Measurements from ENCODE around the gene SNED1. TPM values are rescaled to one million over a fixed set of nuclear protein-coding genes. Genes with fewer than 3 reads are reported as not detected.

SNED1 gene
- total and polyA plus RNA-seq, 2 experiments from 2014 or later, result 6.1 to 29.4 TPM

DNA sequence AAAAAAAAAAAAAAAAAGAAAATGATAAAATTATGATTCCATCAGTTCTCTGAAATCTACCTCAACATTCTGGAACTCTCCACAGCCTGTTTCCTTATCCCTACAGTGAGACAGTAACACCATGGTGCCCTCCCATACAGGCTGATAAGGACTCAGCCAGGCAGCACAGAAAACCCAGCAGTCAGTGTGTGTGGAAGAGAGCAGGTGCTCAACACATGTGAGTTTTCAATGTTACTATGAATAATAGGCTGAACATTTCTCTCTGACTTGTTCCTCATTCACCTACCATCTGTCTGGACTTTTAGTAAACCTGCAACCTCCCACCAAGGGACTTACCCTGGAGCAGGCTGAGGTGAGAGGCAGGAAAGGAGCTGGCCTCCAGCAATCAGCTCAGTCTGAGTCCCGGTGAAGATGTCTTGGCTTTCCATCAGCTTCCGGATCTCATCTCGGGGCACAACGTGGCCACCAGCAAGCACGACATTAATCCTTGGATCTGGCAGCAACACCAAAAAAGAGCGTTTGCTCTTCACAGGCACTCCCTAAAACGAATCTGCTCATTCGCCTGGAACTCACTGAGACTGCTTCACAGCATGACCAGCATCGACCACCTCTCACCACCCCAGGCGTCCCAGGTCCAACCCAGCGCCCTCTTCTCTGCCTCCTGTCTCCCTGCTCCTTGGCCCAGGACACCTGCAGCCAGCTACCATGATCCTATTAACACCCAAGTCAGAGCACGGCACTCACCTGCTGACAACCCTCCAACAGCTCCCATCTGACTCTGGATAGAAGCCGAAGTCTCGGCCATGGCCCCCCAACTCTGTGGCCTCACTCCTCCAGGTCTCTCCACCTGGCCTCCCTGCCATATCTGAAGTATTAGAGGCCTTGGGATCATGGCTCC, 134.4 kb downstream of the SNED1 start:
- Histone ChIP-seq H3K9me3 (ENCODE audit: low read depth) (no peaks in the 10 kb centered on the region), H3K27ac (no peak overlapping the region), H3K4me3 (no peak overlapping the region), H3K4me1 (ENCODE audit: insufficient read depth) (no peaks in the 10 kb centered on the region), H3K79me2 (ENCODE audit: insufficient read depth) (no peaks in the 10 kb centered on the region), H3K9me2 (ENCODE audit: insufficient read depth) (no peaks in the 10 kb centered on the region), H3K36me3 (ENCODE audit: low read depth) (no peaks in the 10 kb centered on the region), H3K27me3 (replicated peaks; ENCODE audit: insufficient read depth) (no peaks in the 10 kb centered on the region), H3F3A (ENCODE audit: insufficient read depth) (no peaks in the 10 kb centered on the region), H3K9ac (no peak overlapping the region), H3K4me2 (ENCODE audit: unreplicated experiment) (no peak overlapping the region), H2AFZ (no peak overlapping the region), H4K20me1 (ENCODE audit: insufficient read depth) (no peaks in the 10 kb centered on the region)
- in situ Hi-C loops (cut with MboI), result no loop called here
- no peak for TF ChIP-seq EZH2 (IDR thresholded peaks at IDR 0.05; ENCODE audit: insufficient read depth, poor library complexity, severe bottlenecking)
- no peak for TF ChIP-seq EZH2phosphoT487 (IDR thresholded peaks at IDR 0.05; ENCODE audit: insufficient read depth, low read depth)
- DNase-seq, result no peak
- WGBS, 2 experiments (ENCODE audit: low coverage in 1 of 2, low lambda C conversion rate in 2 of 2, missing lambda C conversion rate in 2 of 2), result 59 to 63% methylated on average over 13 to 14 of the region's 14 CpGs

DNA sequence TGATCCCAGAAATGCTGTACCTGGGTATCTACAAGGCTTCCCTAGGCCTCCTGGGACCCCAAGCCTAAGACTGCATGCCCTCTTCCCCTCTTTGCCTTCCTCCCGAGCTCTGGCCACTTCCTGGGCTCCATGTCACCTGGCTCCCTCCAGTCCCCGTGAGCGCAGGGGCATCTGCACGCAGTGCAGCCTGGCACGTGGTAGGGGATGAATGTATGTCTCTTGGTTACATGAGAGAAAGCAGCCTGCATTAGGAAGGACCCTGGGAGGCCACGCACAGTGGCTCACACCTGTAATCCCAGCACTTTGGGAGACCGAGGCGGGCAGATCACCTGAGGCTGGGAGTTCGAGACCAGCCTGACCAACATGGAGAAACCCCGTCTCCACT, 135.0 kb downstream of the SNED1 start:
- no peak overlapping the region for H3K9ac ChIP-seq
- in situ Hi-C loops (cut with MboI), result no loop called here
- no peaks in the 10 kb centered on the region for H3K4me1 ChIP-seq (ENCODE audit: insufficient read depth)
- no peak for DNase-seq
- H3K9me3 ChIP-seq (ENCODE audit: low read depth), result no peaks in the 10 kb centered on the region
- H4K20me1 ChIP-seq (ENCODE audit: insufficient read depth), result no peaks in the 10 kb centered on the region
- no peak overlapping the region for H3K4me3 ChIP-seq
- no peaks in the 10 kb centered on the region for H3K79me2 ChIP-seq (ENCODE audit: insufficient read depth)
- H3K27me3 ChIP-seq (replicated peaks; ENCODE audit: insufficient read depth), result no peaks in the 10 kb centered on the region
- no peak overlapping the region for H3K27ac ChIP-seq
- TF ChIP-seq EZH2phosphoT487 (IDR thresholded peaks at IDR 0.05; ENCODE audit: insufficient read depth, low read depth) (no peak), EZH2 (IDR thresholded peaks at IDR 0.05; ENCODE audit: insufficient read depth, poor library complexity, severe bottlenecking) (no peak)
- WGBS, 2 experiments (ENCODE audit: low coverage in 1 of 2, low lambda C conversion rate in 2 of 2, missing lambda C conversion rate in 2 of 2), result 93 to 94% methylated on average over 9 to 10 of the region's 10 CpGs
- H3F3A ChIP-seq (ENCODE audit: insufficient read depth), result no peaks in the 10 kb centered on the region
- H2AFZ ChIP-seq, result no peak overlapping the region
- H3K36me3 ChIP-seq (ENCODE audit: low read depth), result no peaks in the 10 kb centered on the region
- no peak overlapping the region for H3K4me2 ChIP-seq (ENCODE audit: unreplicated experiment)
- H3K9me2 ChIP-seq (ENCODE audit: insufficient read depth), result no peaks in the 10 kb centered on the region

DNA sequence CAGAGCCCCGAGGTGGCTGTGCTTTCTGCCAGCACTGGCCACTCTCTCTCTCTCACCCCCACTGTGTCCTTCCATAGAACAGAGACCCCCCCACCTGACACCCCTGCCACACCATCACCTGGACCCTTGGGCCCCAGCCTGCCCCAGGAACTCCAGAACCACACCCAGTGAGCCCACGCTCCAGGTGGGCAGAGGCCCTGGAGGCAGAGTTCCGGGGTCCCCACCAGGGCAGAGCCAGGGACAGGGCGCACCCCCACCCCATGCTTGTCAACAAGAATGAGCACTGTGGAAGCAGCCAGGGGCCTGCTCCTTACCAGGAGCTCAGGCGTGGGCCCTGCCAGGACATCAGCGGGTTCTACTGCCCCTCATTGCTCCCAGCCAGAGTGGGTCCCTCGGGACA, 136.3 kb downstream of the SNED1 start:
- Histone ChIP-seq H3K9ac (no peak overlapping the region), H3K9me3 (ENCODE audit: low read depth) (no peaks in the 10 kb centered on the region), H2AFZ (no peak overlapping the region), H3K36me3 (ENCODE audit: low read depth) (no peaks in the 10 kb centered on the region), H3K27me3 (replicated peaks; ENCODE audit: insufficient read depth) (no peaks in the 10 kb centered on the region), H3K4me2 (ENCODE audit: unreplicated experiment) (no peak overlapping the region), H3K4me1 (ENCODE audit: insufficient read depth) (no peaks in the 10 kb centered on the region), H4K20me1 (ENCODE audit: insufficient read depth) (no peaks in the 10 kb centered on the region), H3F3A (ENCODE audit: insufficient read depth) (no peaks in the 10 kb centered on the region), H3K79me2 (ENCODE audit: insufficient read depth) (no peaks in the 10 kb centered on the region), H3K9me2 (ENCODE audit: insufficient read depth) (no peaks in the 10 kb centered on the region), H3K4me3 (no peak overlapping the region), H3K27ac (no peak overlapping the region)
- in situ Hi-C loops (cut with MboI), result no loop called here
- TF ChIP-seq EZH2 (IDR thresholded peaks at IDR 0.05; ENCODE audit: insufficient read depth, poor library complexity, severe bottlenecking), result no peak
- TF ChIP-seq EZH2phosphoT487 (IDR thresholded peaks at IDR 0.05; ENCODE audit: insufficient read depth, low read depth), result no peak
- DNase-seq, result no peak
- 95 to 96% methylated on average over 6 to 7 of the region's 7 CpGs for WGBS, 2 experiments (ENCODE audit: low coverage in 1 of 2, low lambda C conversion rate in 2 of 2, missing lambda C conversion rate in 2 of 2)

DNA sequence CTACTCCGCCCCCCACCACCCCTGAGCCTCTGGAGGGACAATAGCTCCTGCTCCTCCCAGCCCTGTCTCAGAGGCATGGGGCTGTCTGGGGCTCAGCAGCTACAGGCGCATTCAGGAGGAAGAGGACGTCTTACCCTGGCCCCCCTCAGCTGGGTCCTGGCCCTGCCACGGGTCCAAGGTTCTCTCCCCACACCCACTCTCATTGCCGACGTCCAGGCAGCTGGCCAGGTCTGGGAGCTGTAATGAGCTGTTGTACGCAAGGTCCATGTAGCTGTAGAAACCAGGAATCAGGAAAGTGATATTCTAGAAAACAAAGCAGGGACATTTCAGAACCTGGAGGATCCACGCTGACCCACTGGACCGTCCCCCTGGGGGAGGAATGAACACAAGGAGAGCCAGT, 137.3 kb downstream of the SNED1 start:
- no peaks in the 10 kb centered on the region for H3K4me1 ChIP-seq (ENCODE audit: insufficient read depth)
- no peak for DNase-seq
- H3K9me3 ChIP-seq (ENCODE audit: low read depth), result no peaks in the 10 kb centered on the region
- H3F3A ChIP-seq (ENCODE audit: insufficient read depth), result no peaks in the 10 kb centered on the region
- H3K36me3 ChIP-seq (ENCODE audit: low read depth), result no peaks in the 10 kb centered on the region
- WGBS, 2 experiments (ENCODE audit: low coverage in 1 of 2, low lambda C conversion rate in 2 of 2, missing lambda C conversion rate in 2 of 2), result 95 to 96% methylated on average over 9 of the region's 9 CpGs
- H3K9me2 ChIP-seq (ENCODE audit: insufficient read depth), result no peaks in the 10 kb centered on the region
- H2AFZ ChIP-seq, result no peak overlapping the region
- in situ Hi-C loops (cut with MboI), result no loop called here
- no peak overlapping the region for H3K27ac ChIP-seq
- H4K20me1 ChIP-seq (ENCODE audit: insufficient read depth), result no peaks in the 10 kb centered on the region
- H3K27me3 ChIP-seq (replicated peaks; ENCODE audit: insufficient read depth), result no peaks in the 10 kb centered on the region
- H3K9ac ChIP-seq, result no peak overlapping the region
- H3K4me2 ChIP-seq (ENCODE audit: unreplicated experiment), result no peak overlapping the region
- H3K4me3 ChIP-seq, result no peak overlapping the region
- H3K79me2 ChIP-seq (ENCODE audit: insufficient read depth), result no peaks in the 10 kb centered on the region
- TF ChIP-seq EZH2 (IDR thresholded peaks at IDR 0.05; ENCODE audit: insufficient read depth, poor library complexity, severe bottlenecking), result no peak
- TF ChIP-seq EZH2phosphoT487 (IDR thresholded peaks at IDR 0.05; ENCODE audit: insufficient read depth, low read depth), result no peak

Measured in GM23248 (cell line).